Measurements from ENCODE around the gene RAB3C. TPM values are rescaled to one million over a fixed set of nuclear protein-coding genes. Genes with fewer than 3 reads are reported as not detected.

RAB3C gene
- total RNA-seq, 1 donor from 2014 or later, result 3.8 TPM

- TF ChIP-seq CTCF (IDR thresholded peaks at IDR 0.05) (no peak), EZH2phosphoT487 (IDR thresholded peaks at IDR 0.05) (no peak), EZH2 (IDR thresholded peaks at IDR 0.05) (no peak)
- no peak overlapping the region for H3K27ac ChIP-seq
- no peaks in the 10 kb centered on the region for H4K20me1 ChIP-seq (ENCODE audit: low read depth)
- Mint-ChIP-seq H3K27ac (no peak overlapping the region), H3K9me3 (peaks cover 12% of the 10 kb centered on the region), H3K27me3 (ENCODE audit: insufficient read depth, low read depth) (no peaks in the 10 kb centered on the region), H3K4me3 (no peak overlapping the region), H3K36me3 (no peaks in the 10 kb centered on the region), H3K4me1 (peaks cover 18% of the 10 kb centered on the region)
- no peak overlapping the region for H3K4me3 ChIP-seq
- no peak for DNase-seq (ENCODE audit: low spot score)
- H3K9me3 ChIP-seq (ENCODE audit: low read depth), result no peaks in the 10 kb centered on the region
- H3K36me3 ChIP-seq, result no peaks in the 10 kb centered on the region
- H2AFZ ChIP-seq (replicated peaks), result no peak overlapping the region
- no peak overlapping the region for H3K4me2 ChIP-seq
- no peaks in the 10 kb centered on the region for H3K4me1 ChIP-seq
- H3F3A ChIP-seq (ENCODE audit: low read depth), result no peaks in the 10 kb centered on the region
- no peaks in the 10 kb centered on the region for H3K79me2 ChIP-seq (ENCODE audit: low read depth)
- H3K27me3 ChIP-seq, result no peaks in the 10 kb centered on the region
- H3K9ac ChIP-seq, result no peak overlapping the region
These were observed 38.7 kb upstream of the RAB3C start for GRCh38 chr5:58544195-58544594.

GRCh38 chr5:58544926-58545325 lies 37.9 kb upstream of the RAB3C start:
- Mint-ChIP-seq H3K36me3 (no peaks in the 10 kb centered on the region), H3K9me3 (peaks cover 9% of the 10 kb centered on the region), H3K27ac (no peak overlapping the region), H3K4me3 (no peak overlapping the region), H3K4me1 (peaks cover 18% of the 10 kb centered on the region), H3K27me3 (ENCODE audit: insufficient read depth, low read depth) (no peaks in the 10 kb centered on the region)
- H3F3A ChIP-seq (ENCODE audit: low read depth), result no peaks in the 10 kb centered on the region
- no peak overlapping the region for H2AFZ ChIP-seq (replicated peaks)
- H3K4me1 ChIP-seq, result no peaks in the 10 kb centered on the region
- H3K9me3 ChIP-seq (ENCODE audit: low read depth), result no peaks in the 10 kb centered on the region
- no peaks in the 10 kb centered on the region for H3K27me3 ChIP-seq
- no peaks in the 10 kb centered on the region for H3K79me2 ChIP-seq (ENCODE audit: low read depth)
- no peak for DNase-seq (ENCODE audit: low spot score)
- TF ChIP-seq EZH2phosphoT487 (IDR thresholded peaks at IDR 0.05) (no peak), CTCF (IDR thresholded peaks at IDR 0.05) (no peak), EZH2 (IDR thresholded peaks at IDR 0.05) (no peak)
- H3K4me3 ChIP-seq, result no peak overlapping the region
- H4K20me1 ChIP-seq (ENCODE audit: low read depth), result no peaks in the 10 kb centered on the region
- no peak overlapping the region for H3K27ac ChIP-seq
- H3K9ac ChIP-seq, result no peak overlapping the region
- no peak overlapping the region for H3K4me2 ChIP-seq
- H3K36me3 ChIP-seq, result no peaks in the 10 kb centered on the region

GRCh38 chr5:58545912-58546311 lies 37.0 kb upstream of the RAB3C start:
- Histone ChIP-seq H2AFZ (replicated peaks) (no peak overlapping the region), H3K9ac (no peak overlapping the region), H3K9me3 (ENCODE audit: low read depth) (no peaks in the 10 kb centered on the region), H3F3A (ENCODE audit: low read depth) (no peaks in the 10 kb centered on the region), H3K4me1 (no peaks in the 10 kb centered on the region), H3K4me2 (no peak overlapping the region), H3K27ac (no peak overlapping the region), H3K27me3 (no peaks in the 10 kb centered on the region), H4K20me1 (ENCODE audit: low read depth) (no peaks in the 10 kb centered on the region), H3K36me3 (no peaks in the 10 kb centered on the region), H3K79me2 (ENCODE audit: low read depth) (no peaks in the 10 kb centered on the region), H3K4me3 (no peak overlapping the region)
- Mint-ChIP-seq H3K36me3 (no peaks in the 10 kb centered on the region), H3K27me3 (ENCODE audit: insufficient read depth, low read depth) (peaks cover 2% of the 10 kb centered on the region), H3K27ac (no peak overlapping the region), H3K4me3 (no peak overlapping the region), H3K4me1 (peaks cover 18% of the 10 kb centered on the region), H3K9me3 (peaks cover 9% of the 10 kb centered on the region)
- no peak for TF ChIP-seq CTCF (IDR thresholded peaks at IDR 0.05)
- no peak for DNase-seq (ENCODE audit: low spot score)

GRCh38 chr5:58548068-58548467 lies 34.8 kb upstream of the RAB3C start:
- H3K4me1 ChIP-seq, result no peaks in the 10 kb centered on the region
- no peaks in the 10 kb centered on the region for H3K27me3 ChIP-seq
- H3K27ac ChIP-seq, result no peak overlapping the region
- H3K4me1 Mint-ChIP-seq, result peaks cover 16% of the 10 kb centered on the region
- TF ChIP-seq EZH2phosphoT487 (IDR thresholded peaks at IDR 0.05) (no peak), CTCF (IDR thresholded peaks at IDR 0.05) (no peak), EZH2 (IDR thresholded peaks at IDR 0.05) (no peak)
- H3K9ac ChIP-seq, result no peak overlapping the region
- H3F3A ChIP-seq (ENCODE audit: low read depth), result no peaks in the 10 kb centered on the region
- no peak overlapping the region for H3K4me2 ChIP-seq
- no peak overlapping the region for H3K4me3 ChIP-seq
- peaks cover under 1% of the 10 kb centered on the region for H3K9me3 Mint-ChIP-seq
- no peaks in the 10 kb centered on the region for H3K36me3 ChIP-seq
- H2AFZ ChIP-seq (replicated peaks), result no peak overlapping the region
- no peaks in the 10 kb centered on the region for H4K20me1 ChIP-seq (ENCODE audit: low read depth)
- H3K27me3 Mint-ChIP-seq (ENCODE audit: insufficient read depth, low read depth), result peaks cover 2% of the 10 kb centered on the region
- H3K4me3 Mint-ChIP-seq, result no peak overlapping the region
- H3K36me3 Mint-ChIP-seq, result no peaks in the 10 kb centered on the region
- no peak for DNase-seq (ENCODE audit: low spot score)
- no peaks in the 10 kb centered on the region for H3K79me2 ChIP-seq (ENCODE audit: low read depth)
- H3K9me3 ChIP-seq (ENCODE audit: low read depth), result no peaks in the 10 kb centered on the region
- no peak overlapping the region for H3K27ac Mint-ChIP-seq

Data from neural progenitor cell (in vitro differentiated cells).